HG02885 (cell line): ENCODE measurements around the gene SH3BP2.

Experiments used
- ATAC-seq: cut with Tn5 transposase; IDR thresholded peaks from one replicate; pipeline ENCODE4 v1.9.1; 2021; ENCODE audit warnings: mild to moderate bottlenecking; ENCODE audit not compliant: unreplicated experiment, poor library complexity

The SH3BP2 gene

DNA sequence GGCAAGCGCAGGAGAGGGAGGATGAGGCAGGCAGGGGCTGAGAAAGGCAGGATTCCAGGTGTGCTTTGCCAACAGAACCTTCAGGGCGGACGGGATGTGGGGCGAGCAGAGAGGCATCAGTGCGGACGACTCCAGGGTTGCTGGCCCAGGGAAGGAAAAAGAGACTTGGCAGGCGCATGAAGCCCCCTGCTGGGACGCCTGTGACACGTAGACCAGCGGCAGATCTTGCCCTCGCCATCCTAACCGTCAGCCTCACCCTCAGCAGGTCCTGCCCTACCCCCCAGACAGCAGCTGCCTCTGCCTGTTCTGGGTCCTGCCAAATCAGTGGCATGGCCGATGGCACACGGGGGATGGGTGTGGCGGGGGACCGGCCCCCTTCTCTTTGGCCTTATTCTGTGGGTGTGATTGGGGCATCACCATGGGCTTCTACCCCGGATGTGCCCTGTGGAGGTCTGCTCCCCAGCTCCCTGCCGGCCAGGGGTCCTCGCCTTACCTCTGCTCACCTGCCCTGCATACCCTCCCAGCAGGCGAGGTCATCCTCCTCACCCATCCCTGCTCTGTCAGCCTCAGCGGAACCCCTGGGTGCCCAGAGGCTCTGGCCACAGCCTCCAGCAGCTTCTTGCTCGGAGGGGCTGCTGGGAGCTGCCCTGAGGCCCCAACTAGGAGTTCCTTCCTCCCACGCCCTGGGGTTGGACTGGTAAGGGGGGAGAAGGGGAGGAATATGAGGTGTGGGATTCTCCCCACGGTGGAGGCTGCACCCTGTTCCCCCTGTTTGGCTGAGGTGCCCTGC, 2.9 kb upstream of the SH3BP2 start:
- no peak for ATAC-seq

- no peak for ATAC-seq
Observed at GRCh38 chr4:2790583-2791517, 2.0 kb upstream of the SH3BP2 start.

GRCh38 chr4:2791518-2792395, 1.1 kb upstream of the SH3BP2 start:
- ATAC-seq: no peak

- no peak for ATAC-seq
Observed at GRCh38 chr4:2792396-2792710, 532 bp upstream of the SH3BP2 start.

- ATAC-seq: no peak
Observed at GRCh38 chr4:2793586-2794485, 951 bp downstream of the SH3BP2 start.

GRCh38 chr4:2794486-2795299, 1.8 kb downstream of the SH3BP2 start:
- ATAC-seq: no peak

DNA sequence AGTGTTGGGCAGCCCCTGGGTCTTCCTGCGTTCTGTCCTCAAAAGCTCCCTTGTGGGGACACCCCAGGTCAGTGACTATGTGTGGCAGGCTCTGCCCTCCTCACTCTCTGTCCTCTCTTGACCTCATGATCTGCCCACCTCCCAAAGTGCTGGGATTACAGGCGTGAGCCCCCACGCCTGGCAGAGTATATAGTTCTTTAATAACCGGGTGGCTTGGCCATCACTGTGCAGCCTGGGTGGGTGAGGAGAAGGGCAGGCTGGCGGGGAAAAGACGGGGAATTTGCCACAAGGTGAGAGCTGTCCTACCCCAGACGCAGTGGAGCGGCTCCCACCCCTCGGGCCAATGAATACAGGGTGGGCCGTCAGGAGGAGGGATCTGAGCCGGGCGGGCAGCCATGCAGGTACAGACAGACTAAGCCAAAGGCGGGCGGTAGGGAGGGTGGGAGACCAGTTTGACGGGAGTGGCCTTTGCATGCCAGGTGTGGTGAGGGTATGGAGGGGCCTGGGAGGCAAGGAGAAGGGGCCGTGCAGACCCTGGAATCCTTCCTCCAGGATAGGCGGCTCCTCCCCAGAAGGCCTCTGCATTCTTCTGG, 2.5 kb downstream of the SH3BP2 start:
- no peak for ATAC-seq

- ATAC-seq: no peak
Observed at GRCh38 chr4:2795893-2796848, 3.3 kb downstream of the SH3BP2 start.

DNA sequence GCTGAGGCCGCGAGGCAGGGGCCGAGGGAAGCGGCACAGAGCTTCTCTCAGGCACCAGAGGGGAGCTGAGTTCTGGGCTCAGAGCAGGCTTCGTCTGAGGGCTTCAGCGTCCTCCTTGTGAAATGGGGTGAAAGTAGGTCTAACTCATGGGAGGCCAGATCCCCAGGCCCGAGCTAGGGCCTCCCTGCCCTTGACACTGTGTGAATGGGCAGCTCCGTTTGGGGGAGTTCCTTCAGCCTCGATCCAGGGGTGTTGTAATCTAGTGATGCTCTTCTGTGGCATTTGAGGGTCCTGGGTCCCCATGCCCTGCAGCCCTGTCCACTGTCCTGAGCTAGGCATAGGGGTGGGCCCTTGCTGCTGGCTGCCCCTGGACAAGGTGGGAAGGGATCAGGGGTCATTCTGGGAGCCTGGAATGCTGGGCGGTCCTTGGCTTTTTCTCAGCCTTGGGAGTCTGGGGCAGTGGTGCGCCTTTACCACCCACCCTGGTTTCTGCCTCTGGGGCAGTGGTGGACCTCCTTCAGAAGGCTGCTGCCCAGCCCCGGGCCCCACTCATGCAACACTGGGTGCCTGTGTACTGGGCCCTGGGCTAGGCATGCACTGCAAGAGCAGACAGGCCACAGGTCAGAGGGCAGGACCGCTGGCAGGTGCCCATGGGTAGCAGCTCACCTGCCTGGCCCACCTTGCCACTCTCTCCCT, 4.1 kb downstream of the SH3BP2 start:
- ATAC-seq: no peak

- ATAC-seq: no peak
Observed at GRCh38 chr4:2797545-2798305, 4.8 kb downstream of the SH3BP2 start.

GRCh38 chr4:2798399-2799223, 5.7 kb downstream of the SH3BP2 start:
- peak; percentile 33 for ATAC-seq

DNA sequence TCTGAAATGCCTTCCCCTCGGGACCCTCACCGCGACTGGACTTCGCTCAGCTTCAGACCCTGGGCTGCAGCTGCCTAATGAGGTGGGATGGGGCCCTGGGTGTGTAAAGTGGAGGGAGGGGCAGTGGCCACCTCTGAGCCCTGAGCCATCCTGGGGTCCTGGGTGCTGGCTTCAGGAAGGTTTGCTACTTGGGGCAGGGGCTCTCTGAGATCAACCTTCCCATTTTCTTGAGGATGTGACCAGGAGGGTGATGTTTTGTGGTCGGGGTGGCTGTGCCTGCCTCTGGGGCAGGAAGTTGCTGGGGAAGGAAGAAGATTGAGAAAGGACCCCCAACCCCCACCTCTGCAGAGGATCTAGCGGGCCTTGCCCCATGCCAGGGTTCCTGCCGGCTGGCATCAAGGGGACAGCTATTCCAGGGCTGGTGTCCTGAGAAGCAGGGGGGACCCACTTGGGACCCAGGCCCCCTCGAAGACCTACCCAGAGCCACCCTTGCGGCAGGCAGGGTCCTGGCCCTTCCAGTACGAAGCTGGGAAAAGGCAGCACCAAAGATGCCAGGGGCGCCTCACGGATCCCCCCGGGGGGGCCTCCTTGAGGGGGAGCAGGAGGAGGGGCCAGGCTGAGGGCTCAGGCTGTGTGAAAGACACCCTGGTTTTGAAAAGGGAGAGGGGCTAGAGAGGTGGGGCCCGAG, 6.5 kb downstream of the SH3BP2 start:
- ATAC-seq: no peak

GRCh38 chr4:2799971-2800690, 7.2 kb downstream of the SH3BP2 start:
- no peak for ATAC-seq
